GM21360 (cell line): ENCODE results near the gene PITPNM3.
"Not testable (repeated sequence)": the region's sequence is repeated elsewhere in the genome, so short reads cannot be mapped to it uniquely, and the experiment has no call there.

Experiments used
- ATAC-seq: cut with Tn5 transposase; IDR thresholded peaks from one replicate; pipeline ENCODE4 v1.9.1; 2021; ENCODE audit warnings: mild to moderate bottlenecking, moderate library complexity; ENCODE audit not compliant: unreplicated experiment

PITPNM3 gene

DNA sequence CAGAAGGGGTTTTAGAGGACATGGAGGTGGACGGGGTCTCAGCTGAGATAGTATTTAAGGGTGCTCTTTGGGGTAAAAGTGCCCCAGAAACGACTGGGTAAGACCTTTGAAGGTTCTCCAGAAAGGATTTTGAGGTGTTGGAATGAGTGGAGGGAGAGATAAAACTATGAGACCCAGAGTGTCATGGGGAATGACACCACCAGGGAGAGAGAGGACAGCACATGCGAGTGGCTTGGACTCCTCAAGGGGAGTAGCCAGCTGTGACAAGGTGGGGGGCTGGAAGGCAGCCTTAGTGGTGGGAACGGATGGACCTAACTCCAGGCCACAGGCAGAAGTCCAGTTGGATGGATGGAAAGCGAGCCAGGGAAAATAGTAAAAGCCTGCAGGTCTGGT lies 19.2 kb upstream of the PITPNM3 start:
- ATAC-seq = no peak

DNA sequence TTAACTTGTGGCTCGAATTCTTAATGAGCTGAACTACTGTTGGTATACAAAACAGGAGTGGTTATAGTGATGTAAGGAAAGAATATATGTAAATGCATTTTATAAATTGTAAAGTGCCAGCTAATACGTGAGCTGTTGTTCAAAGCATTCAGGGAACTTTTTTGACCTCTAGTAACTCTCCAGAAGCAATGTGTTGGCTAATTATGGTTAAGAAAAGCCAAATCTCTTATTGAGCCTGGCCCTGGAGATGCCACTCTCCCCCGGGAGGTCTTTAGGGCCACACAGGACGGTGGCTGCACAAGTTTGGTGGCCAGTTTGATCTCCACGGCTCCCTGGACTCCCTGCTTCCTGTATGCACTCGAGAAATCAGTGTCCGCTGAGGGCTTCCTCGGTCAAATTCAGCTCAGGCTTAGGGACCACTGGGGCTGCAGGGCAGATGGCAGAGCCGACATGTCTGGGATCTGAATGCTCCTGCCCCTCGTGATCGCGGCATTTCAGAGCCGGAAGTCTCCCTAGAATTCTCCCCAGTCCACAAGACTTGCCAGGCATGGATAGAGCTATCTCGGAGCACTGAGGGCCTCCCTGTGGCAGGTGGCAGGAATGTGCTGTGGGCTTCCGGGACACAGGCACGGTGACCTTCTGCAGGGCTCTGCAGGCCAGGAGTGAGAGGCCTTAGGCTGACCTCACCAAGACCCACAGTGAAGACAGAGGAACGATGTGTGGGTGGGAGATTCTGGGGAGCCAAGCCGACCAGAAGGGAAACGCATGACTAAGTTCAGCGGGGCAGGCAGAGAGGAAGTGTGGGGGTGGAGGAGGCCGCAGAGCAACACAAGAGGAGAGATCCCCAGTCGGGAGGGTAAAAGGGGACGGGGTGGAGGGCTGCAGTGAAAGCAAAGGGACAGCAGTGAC lies 18.6 kb upstream of the PITPNM3 start:
- ATAC-seq = peak; percentile 49

GRCh38 chr17:6573982-6574686 lies 17.8 kb upstream of the PITPNM3 start:
- ATAC-seq = no peak

DNA sequence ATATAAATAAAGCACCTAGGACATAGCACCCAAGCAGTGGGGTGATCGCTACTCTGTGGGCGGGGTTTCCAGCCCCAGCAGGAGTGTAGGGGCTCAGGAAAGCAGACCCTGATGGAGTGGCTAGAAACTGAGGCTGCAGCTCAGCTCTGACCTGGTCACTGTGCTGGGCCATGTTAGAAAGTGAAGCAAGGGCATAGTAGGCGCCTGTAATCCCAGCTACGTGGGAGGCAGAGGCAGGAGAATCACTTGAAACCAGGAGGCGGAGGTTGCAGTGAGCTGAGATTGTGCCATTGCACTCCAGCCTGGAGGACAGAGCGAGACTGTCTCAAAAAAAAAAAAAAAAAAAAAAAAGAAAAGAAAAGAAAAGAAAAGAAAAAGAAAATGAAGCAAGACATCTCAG lies 17.1 kb upstream of the PITPNM3 start:
- not testable (repeated sequence) for ATAC-seq

DNA sequence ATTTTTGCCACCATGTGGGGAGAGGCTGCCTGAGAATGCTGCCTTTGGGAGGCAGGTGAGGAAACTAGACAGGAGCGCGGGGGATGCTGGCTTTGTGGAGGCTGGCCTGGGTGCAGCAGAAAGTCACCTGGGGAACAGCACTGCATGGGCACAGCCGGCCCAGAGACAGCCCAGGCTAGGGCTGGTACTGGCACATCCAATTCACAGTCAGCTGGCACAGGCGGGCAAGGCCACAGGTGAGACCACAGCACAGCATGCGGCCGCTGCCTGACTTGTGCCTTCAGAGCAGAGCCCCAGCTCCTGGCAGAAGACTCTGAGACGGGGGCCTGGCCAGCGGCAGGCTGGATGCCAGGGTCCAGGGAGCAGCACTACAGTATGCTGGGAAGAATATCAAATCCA lies 16.6 kb upstream of the PITPNM3 start:
- ATAC-seq = no peak

GRCh38 chr17:6571452-6571781 lies 15.1 kb upstream of the PITPNM3 start:
- ATAC-seq = no peak

- ATAC-seq = no peak
These were observed 14.5 kb upstream of the PITPNM3 start for GRCh38 chr17:6570731-6571451.

- no peak for ATAC-seq
These were observed 13.3 kb upstream of the PITPNM3 start for GRCh38 chr17:6569370-6570285.

GRCh38 chr17:6568184-6568758 lies 11.9 kb upstream of the PITPNM3 start:
- no peak for ATAC-seq

- no peak for ATAC-seq
These were observed 11.3 kb upstream of the PITPNM3 start for GRCh38 chr17:6567528-6568183.

- no peak for ATAC-seq
These were observed 5.1 kb upstream of the PITPNM3 start for GRCh38 chr17:6561446-6561845.

- no peak for ATAC-seq
These were observed 4.1 kb upstream of the PITPNM3 start for GRCh38 chr17:6560496-6560895.

DNA sequence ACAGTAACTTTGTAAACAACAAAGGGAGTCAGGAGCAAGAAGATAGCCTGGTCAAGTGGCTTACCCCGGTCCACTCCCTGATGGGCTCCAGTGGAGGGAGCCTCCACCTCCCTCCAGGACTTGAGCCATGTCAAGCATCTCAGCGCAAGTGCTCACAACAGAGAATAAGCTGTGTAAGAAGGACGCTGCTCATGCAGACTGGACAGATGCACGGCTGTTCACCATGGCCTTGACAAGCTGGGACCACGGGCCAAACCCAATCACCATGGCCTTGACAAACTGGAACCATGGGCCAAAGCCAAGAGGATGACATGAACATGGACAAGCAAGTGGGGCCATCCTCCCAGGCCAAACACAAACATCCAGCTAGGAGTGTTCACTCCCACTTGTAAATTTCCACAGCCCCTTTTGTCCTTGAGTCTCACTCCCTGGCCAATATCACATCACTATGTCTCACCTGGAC lies 3.4 kb upstream of the PITPNM3 start:
- ATAC-seq = no peak

- no peak for ATAC-seq
These were observed 2.8 kb upstream of the PITPNM3 start for GRCh38 chr17:6558932-6559752.

DNA sequence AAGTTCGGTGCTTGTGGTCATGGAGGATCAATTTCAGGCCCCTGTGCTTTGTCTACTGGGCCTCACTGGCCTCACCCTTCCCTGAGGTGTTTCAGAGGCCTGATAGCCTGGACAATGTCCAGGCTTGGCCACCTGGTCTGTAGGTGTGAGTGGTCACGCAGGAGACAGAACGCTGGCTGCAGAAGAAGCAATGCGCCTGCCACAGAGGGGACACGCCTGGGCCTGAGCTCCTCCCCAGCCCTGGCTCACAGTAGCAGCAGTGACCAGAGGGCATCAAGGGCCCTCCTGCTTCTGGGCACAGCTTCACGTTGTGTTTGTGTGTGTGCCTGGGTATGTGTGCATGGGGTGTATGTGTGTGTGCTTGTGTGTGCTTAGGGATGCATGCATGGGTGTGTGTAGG lies 1.9 kb upstream of the PITPNM3 start:
- ATAC-seq = no peak

GRCh38 chr17:6557040-6557438 lies 684 bp upstream of the PITPNM3 start:
- ATAC-seq = no peak

GRCh38 chr17:6555331-6556120 lies 829 bp downstream of the PITPNM3 start:
- no peak for ATAC-seq

DNA sequence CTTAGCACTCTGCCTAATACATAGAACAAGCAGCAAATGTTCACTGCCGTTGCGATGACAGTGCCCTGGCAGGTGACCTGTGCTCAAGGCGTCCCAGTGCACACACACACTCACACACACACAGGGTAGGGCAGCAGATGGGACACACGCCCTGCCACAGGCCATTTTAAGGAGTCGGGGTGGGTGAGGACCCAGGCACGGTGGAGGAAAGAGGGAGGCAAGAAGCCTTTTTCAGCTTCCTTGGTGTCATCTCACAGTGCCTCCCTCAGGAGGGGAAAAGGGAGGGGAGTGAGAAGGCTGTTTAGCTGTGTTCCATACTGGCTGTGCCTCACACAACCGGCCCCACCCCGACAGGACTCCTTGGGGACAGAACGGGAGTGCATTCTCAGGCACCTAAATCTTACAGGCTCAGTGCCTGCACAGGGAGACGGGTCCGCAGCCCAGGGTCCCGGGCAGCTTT lies 1.5 kb downstream of the PITPNM3 start:
- no peak for ATAC-seq
